ENCODE measurements around the gene PIP5K1B.

The PIP5K1B gene

GRCh38 chr9:68740561-68740960 lies 35.5 kb downstream of the PIP5K1B start:
- DNase-seq = no peak

- no peak for DNase-seq
These were observed 36.2 kb downstream of the PIP5K1B start for GRCh38 chr9:68741234-68741633.

- DNase-seq = no peak
These were observed 36.8 kb downstream of the PIP5K1B start for GRCh38 chr9:68741704-68742332.

GRCh38 chr9:68742333-68742730 lies 37.3 kb downstream of the PIP5K1B start:
- no peak for DNase-seq

GRCh38 chr9:68744426-68744825 lies 39.4 kb downstream of the PIP5K1B start:
- DNase-seq = no peak

- no peak for DNase-seq
These were observed 41.5 kb downstream of the PIP5K1B start for GRCh38 chr9:68746525-68746924.

GRCh38 chr9:68747043-68747533 lies 42.0 kb downstream of the PIP5K1B start:
- DNase-seq = no peak

- no peak for DNase-seq
These were observed 44.1 kb downstream of the PIP5K1B start for GRCh38 chr9:68749135-68749534.

GRCh38 chr9:68749579-68750159 lies 44.6 kb downstream of the PIP5K1B start:
- no peak for DNase-seq

- no peak for DNase-seq
These were observed 45.2 kb downstream of the PIP5K1B start for GRCh38 chr9:68750255-68750654.

GRCh38 chr9:68750786-68751185 lies 45.7 kb downstream of the PIP5K1B start:
- DNase-seq = no peak

GRCh38 chr9:68751556-68751955 lies 46.5 kb downstream of the PIP5K1B start:
- no peak for DNase-seq

GRCh38 chr9:68755051-68755450 lies 50.0 kb downstream of the PIP5K1B start:
- no peak for DNase-seq

- DNase-seq = no peak
These were observed 50.7 kb downstream of the PIP5K1B start for GRCh38 chr9:68755752-68756151.

- no peak for DNase-seq
These were observed 55.1 kb downstream of the PIP5K1B start for GRCh38 chr9:68759981-68760673.

GRCh38 chr9:68760674-68761333 lies 55.8 kb downstream of the PIP5K1B start:
- DNase-seq = no peak

- DNase-seq = no peak
These were observed 57.5 kb downstream of the PIP5K1B start for GRCh38 chr9:68762570-68762969.

- DNase-seq = no peak
These were observed 58.1 kb downstream of the PIP5K1B start for GRCh38 chr9:68763104-68763503.

- DNase-seq = no peak
These were observed 63.6 kb downstream of the PIP5K1B start for GRCh38 chr9:68768619-68769018.

- DNase-seq = no peak
These were observed 64.8 kb downstream of the PIP5K1B start for GRCh38 chr9:68769852-68770251.

GRCh38 chr9:68771376-68771775 lies 66.3 kb downstream of the PIP5K1B start:
- no peak for DNase-seq

- DNase-seq = no peak
These were observed 70.1 kb downstream of the PIP5K1B start for GRCh38 chr9:68775003-68775730.
